K562 (cell line): Measurements from ENCODE around the gene DNAJB11. TPM values are rescaled to one million over a fixed set of nuclear protein-coding genes. Genes with fewer than 3 reads are reported as not detected.
A peak's percentile ranks its signal among the peaks of the same experiment; 100 is the strongest.

Source experiments
- ATAC-seq: fragments of 200-7000 bp; cut with Tn5 transposase; 3 replicates; pipeline ENCODE4 v1.9.1; 2020; ENCODE audit warnings: moderate library complexity
- BruUV-seq: library from RNA; stranded (reverse); fragments of 400-500 nt; replicated peaks from 2 replicates; lab custom pipeline; 2021; lab: Mats Ljungman, UMichigan
- CTCF ChIA-PET: fragments of 300-600 bp; formaldehyde crosslinking; extraction: SDS; loops from one replicate; lab custom pipeline; 2021; ENCODE audit warnings: low intra/inter-chr PET ratio; lab: Yijun Ruan, JAX
- POLR2A ChIA-PET: fragments of 300-600, 350-650 bp; sonication (Branson Sonifier 250); formaldehyde crosslinking; extraction: SDS; loops from one replicate; lab custom pipeline; 2021; ENCODE audit warnings: antibody characterized with exemption, inconsistent platforms; lab: Yijun Ruan, JAX
- DNase-seq, 4 experiments: peaks; one replicate each; pipeline versions ENCODE4 v3.0.0 to v3.0.0-alpha.2; 2011 to 2018; ENCODE audit warnings: low spot score in 3 of 4, mixed read lengths in 3 of 4; ENCODE audit errors: extremely low read depth in 1 of 4
- FAIRE-seq: peaks from 2 replicates; lab custom pipeline; 2011; peaks lifted over from hg19 to GRCh38; lab: Jason Lieb, UNC
- H2AFZ ChIP-seq: 2 replicates; pipeline ENCODE4 v1.6.0; 2011; ENCODE audit warnings: low read depth, low read length, control low read depth, inconsistent platforms
- H3K27ac ChIP-seq: fragments of 200-600 bp; 3 replicates; pipeline ENCODE4 v1.8.0; 2011; ENCODE audit warnings: low read depth, mild to moderate bottlenecking, control low read depth, inconsistent platforms, low read length, moderate library complexity, mixed read lengths; ENCODE audit errors: extremely low read depth
- H3K27me3 ChIP-seq, 2 experiments: fragments of 300-600 bp in 1 of 2; 2 replicates in 1 of 2; 3 replicates in 1 of 2; pipeline versions ENCODE4 v1.6.0 to v1.8.0; 2011; ENCODE audit warnings: inconsistent platforms in 2 of 2, low read length in 2 of 2, mild to moderate bottlenecking in 1 of 2, mixed read lengths in 1 of 2, moderate library complexity in 1 of 2; ENCODE audit not compliant: control insufficient read depth in 2 of 2, insufficient read depth in 2 of 2
- H3K36me3 ChIP-seq: fragments of 300-600 bp; 3 replicates; pipeline ENCODE4 v1.8.0; 2011; ENCODE audit warnings: mild to moderate bottlenecking, low read length, inconsistent platforms; ENCODE audit not compliant: control insufficient read depth, insufficient read depth
- H3K4me1 ChIP-seq, 2 experiments: fragments of 200-600 bp in 1 of 2; replicated peaks in 1 of 2; 2 replicates in 1 of 2; 3 replicates in 1 of 2; pipeline versions ENCODE4 v1.5.1 to v1.8.0; 2011; ENCODE audit warnings: inconsistent platforms in 2 of 2, low read length in 2 of 2, mild to moderate bottlenecking in 1 of 2, mixed read lengths in 1 of 2, moderate library complexity in 1 of 2; ENCODE audit not compliant: control insufficient read depth in 2 of 2, insufficient read depth in 2 of 2
- H3K4me2 ChIP-seq: 2 replicates; pipeline ENCODE4 v1.6.1; 2011; ENCODE audit warnings: low read length, control low read depth, inconsistent platforms, mixed read lengths; ENCODE audit not compliant: insufficient read depth
- H3K4me3 ChIP-seq: fragments of 200-600 bp; sonication (generic), shearing (Covaris generic); 2 replicates; pipeline ENCODE4 v1.5.1; 2016; ENCODE audit warnings: control low read depth, inconsistent platforms
- H3K79me2 ChIP-seq: fragments of 200-600 bp; 3 replicates; pipeline ENCODE4 v1.8.0; 2011; ENCODE audit warnings: low read length, inconsistent platforms; ENCODE audit not compliant: control insufficient read depth, insufficient read depth
- H3K9ac ChIP-seq, 2 experiments: 2 replicates each; pipeline versions ENCODE4 v1.6.0 to v1.6.1; 2011; ENCODE audit warnings: low read depth in 2 of 2, low read length in 2 of 2, control low read depth in 1 of 2, inconsistent platforms in 1 of 2, mild to moderate bottlenecking in 1 of 2, mixed read lengths in 1 of 2; ENCODE audit not compliant: insufficient read depth in 1 of 2
- H3K9me1 ChIP-seq: one replicate; pipeline ENCODE4 v1.6.0; 2011; ENCODE audit warnings: inconsistent platforms, mild to moderate bottlenecking, low read length, moderate library complexity; ENCODE audit not compliant: control insufficient read depth, insufficient read depth
- H3K9me3 ChIP-seq: replicated peaks from 2 replicates; pipeline ENCODE4 v1.5.1; 2011; ENCODE audit warnings: low read depth, low read length, inconsistent platforms; ENCODE audit not compliant: control insufficient read depth, insufficient read depth
- H4K20me1 ChIP-seq: replicated peaks from 2 replicates; pipeline ENCODE4 v1.6.1; 2011; ENCODE audit warnings: low read length, inconsistent platforms, mixed read lengths; ENCODE audit not compliant: control insufficient read depth, insufficient read depth
- CREM ChIP-seq: IDR thresholded peaks from 2 replicates; pipeline ENCODE4 v1.6.1; 2014; ENCODE audit warnings: antibody characterized with exemption, low read depth
- L3MBTL2 ChIP-seq: fragments of 450-650 bp; IDR thresholded peaks from 2 replicates; pipeline ENCODE4 v1.6.1; 2016; ENCODE audit warnings: mild to moderate bottlenecking, moderate library complexity
- MEIS2 ChIP-seq: fragments of 450-650 bp; IDR thresholded peaks from 2 replicates; pipeline ENCODE4 v1.6.1; 2014; ENCODE audit warnings: mild to moderate bottlenecking; ENCODE audit not compliant: partially characterized antibody
- NCOA1 ChIP-seq: fragments of 450-650 bp; IDR thresholded peaks from 2 replicates; pipeline ENCODE4 v1.6.1; 2016; ENCODE audit warnings: low read depth
- NR2C1 ChIP-seq, 2 experiments: fragments of 450-650 bp; IDR thresholded peaks; 2 replicates each; pipeline ENCODE4 v1.6.1; 2017; ENCODE audit warnings: mild to moderate bottlenecking in 2 of 2, antibody characterized with exemption in 1 of 2, inconsistent platforms in 1 of 2, missing compliant biosample characterization in 1 of 2, missing genetic modification characterization in 1 of 2
- PHB2 ChIP-seq: fragments of 450-650 bp; IDR thresholded peaks from 2 replicates; pipeline ENCODE4 v1.6.1; 2017; ENCODE audit warnings: low read depth
- whole genome bisulfite sequencing: fragments of 100-300 bp; shearing (Covaris generic); methylation state at CpG from one replicate; pipeline ENCODE4 v1.1.6; 2016; ENCODE audit warnings: low coverage, mixed read lengths; ENCODE audit not compliant: insufficient coverage; ENCODE audit errors: missing lambda C conversion rate; 5-methylcytosine and 5-hydroxymethylcytosine counted together
- in situ Hi-C: fragments of 300-500 bp; cut with MboI; formaldehyde crosslinking; loops from 4 replicates; pipeline ENCODE4 v1.15.0; 2018; ENCODE audit warnings: inconsistent platforms, mixed read lengths
- intact Hi-C: fragments of 100-400 bp; cut with micrococcal nuclease; formaldehyde crosslinking; loops from 2 replicates; pipeline ENCODE4 v1.14.2; 2022
- polyA plus RNA-seq, 8 experiments: library from polyadenylated mRNA; depleted of rRNA in 4 of 8; stranded (reverse) in 5 of 8; unstranded in 3 of 8; fragments of >200 nt; fragmentation: Nextera tagmentation in 2 of 8; fragmentation: Illumina TruSeq in 1 of 8; extraction: Ambion mirVana in 2 of 8; extraction: Trizol in 1 of 8; gene quantifications; 2 replicates each; pipeline versions ENCODE4 v1.2.1 to v1.2.3, GENCODE V29; 2011 to 2014; ENCODE audit warnings: inconsistent platforms in 1 of 8, missing spikeins in 1 of 8
- total RNA-seq, 7 experiments: library from RNA; depleted of rRNA in 6 of 7; stranded (reverse); fragments of >200 nt in 6 of 7; fragmentation: Illumina TruSeq in 2 of 7; extraction: Trizol in 2 of 7; gene quantifications; 2 replicates each; pipeline versions ENCODE4 v1.2.1 to v1.2.3, GENCODE V29; 2011 to 2021; ENCODE audit warnings: low replicate concordance in 1 of 7

Gene DNAJB11
- total and polyA plus RNA-seq, 9 of the 15 experiments (the other 6 are each of a cell fraction or from before 2014, with no cell fraction given): 14.8 to 74.7 (median 63.8) TPM

- TF ChIP-seq L3MBTL2: 0 out of 2 replicates have a peak, but pooled peaks have one; percentile 20
- TF ChIP-seq CREM: peak; percentile 13; the same call in 1 of the 2 replicates
- no peak for TF ChIP-seq PHB2
- no peak for TF ChIP-seq NCOA1
- no peak for TF ChIP-seq NR2C1 (IDR thresholded peaks at IDR 0.05)
- TF ChIP-seq NR2C1 (tag; IDR thresholded peaks at IDR 0.05): peak; percentile 34; the same call in 1 of the 2 replicates
- TF ChIP-seq MEIS2: peak; percentile 26
- peak overlapping the region in 1 of 2 experiments; percentile 43; a peak in 1 of 4 replicates for H3K9ac ChIP-seq
- no peak overlapping the region for H3K4me3 ChIP-seq
- no peaks in the 10 kb centered on the region for H4K20me1 ChIP-seq
- BruUV-seq: no TSS peak
- H3K79me2 ChIP-seq: no peaks in the 10 kb centered on the region
- intact Hi-C loops: no loop called here
- POLR2A ChIA-PET: no interaction called here
- FAIRE-seq: no peak
- CTCF ChIA-PET: no interaction called here
- H3K27me3 ChIP-seq: no peaks in the 10 kb centered on the region
- no peak overlapping the region for H3K4me2 ChIP-seq
- in situ Hi-C loops: no loop called here
- no peaks in the 10 kb centered on the region for H3K9me1 ChIP-seq
- no peaks in the 10 kb centered on the region for H3K9me3 ChIP-seq
- peaks cover 3 to 32% of the 10 kb centered on the region in 2 experiments for H3K4me1 ChIP-seq
- DNase-seq: no peak
- H3K27ac ChIP-seq: no peak overlapping the region; the same call in 2 of the 3 replicates
- 54% methylated on average over 6 of the region's 6 CpGs for WGBS
- peak overlapping the region; percentile 49 for H2AFZ ChIP-seq
- no peaks in the 10 kb centered on the region for H3K36me3 ChIP-seq
- peak; percentile 18; the same call in 2 of the 3 replicates for ATAC-seq
Observed at GRCh38 chr3:186594591-186595113, 24.1 kb downstream of the DNAJB11 start.
